BJ (cell line): Measurements from ENCODE around the gene CRY1. TPM values are rescaled to one million over a fixed set of nuclear protein-coding genes. Genes with fewer than 3 reads are reported as not detected.

ENCODE experiments used
- CTCF ChIA-PET: fragments of 350-600 bp; formaldehyde crosslinking; extraction: SDS; loops from one replicate; lab custom pipeline; 2021; ENCODE audit warnings: antibody characterized with exemption, inconsistent platforms; lab: Yijun Ruan, JAX
- POLR2A ChIA-PET: fragments of 300-600 bp; sonication (Branson Sonifier 250); formaldehyde crosslinking; extraction: SDS; loops from one replicate; lab custom pipeline; 2021; ENCODE audit warnings: antibody characterized with exemption; lab: Charles Lee
- DNase-seq: peaks from one replicate; pipeline ENCODE4 v3.0.0-alpha.2; 2011; ENCODE audit warnings: low read depth
- H3K27me3 ChIP-seq: 2 replicates; pipeline ENCODE4 v1.6.0; 2011; ENCODE audit warnings: low read length; ENCODE audit not compliant: control insufficient read depth, insufficient read depth
- H3K36me3 ChIP-seq: 2 replicates; pipeline ENCODE4 v1.5.1; 2011; ENCODE audit warnings: low read length; ENCODE audit not compliant: control insufficient read depth, insufficient read depth
- H3K4me3 ChIP-seq: 2 replicates; pipeline ENCODE4 v1.5.1; 2011; ENCODE audit warnings: low read depth, mild to moderate bottlenecking, control low read depth, low read length
- CTCF ChIP-seq: IDR thresholded peaks from 2 replicates; pipeline ENCODE4 v1.5.1; 2011; ENCODE audit warnings: low read depth, mild to moderate bottlenecking, control low read depth, inconsistent platforms, low read length, moderate library complexity; ENCODE audit not compliant: insufficient read depth
- polyA plus RNA-seq: library from polyadenylated mRNA; depleted of rRNA; stranded (reverse); fragments of >200 nt; gene quantifications from 2 replicates; pipeline ENCODE4 v1.2.3, GENCODE V29; 2011

The CRY1 gene
- polyA plus RNA-seq, 1 experiment = 6.9 TPM

GRCh38 chr12:107025671-107026070 is 67.7 kb downstream of the CRY1 start:
- ChIA-PET CTCF (no interaction called here), POLR2A (no interaction called here)
- H3K36me3 ChIP-seq = no peaks in the 10 kb centered on the region
- no peaks in the 10 kb centered on the region for H3K27me3 ChIP-seq
- no peak overlapping the region for H3K4me3 ChIP-seq
- TF ChIP-seq CTCF = no peak
- DNase-seq = no peak

GRCh38 chr12:107019546-107019945 is 73.8 kb downstream of the CRY1 start:
- Histone ChIP-seq H3K27me3 (no peaks in the 10 kb centered on the region), H3K36me3 (no peaks in the 10 kb centered on the region), H3K4me3 (no peak overlapping the region)
- ChIA-PET CTCF (no interaction called here), POLR2A (no interaction called here)
- DNase-seq = no peak
- TF ChIP-seq CTCF = no peak

- CTCF ChIA-PET = no interaction called here
Measured at GRCh38 chr12:107017042-107017441, 76.3 kb downstream of the CRY1 start.

GRCh38 chr12:107014055-107014454 is 79.3 kb downstream of the CRY1 start:
- CTCF ChIA-PET = interaction anchor here (1.1 to 1.2 kb wide), 2 partner anchors 16 to 91 kb away, joined by 3 to 5 read pairs; no protein-coding TSS in a partner anchor
- POLR2A ChIA-PET = no interaction called here

More at GRCh38 chr12:107017042-107017441, 76.3 kb downstream of the CRY1 start:
- no peak for TF ChIP-seq CTCF
- DNase-seq = no peak
- no peak overlapping the region for H3K4me3 ChIP-seq
- no peaks in the 10 kb centered on the region for H3K27me3 ChIP-seq
- no peaks in the 10 kb centered on the region for H3K36me3 ChIP-seq
- POLR2A ChIA-PET = no interaction called here

GRCh38 chr12:107012736-107013425 is 80.5 kb downstream of the CRY1 start:
- DNase-seq = no peak
- CTCF ChIA-PET = interaction anchor here (1.1 to 1.4 kb wide), 2 partner anchors 18 to 92 kb away, joined by 3 to 5 read pairs; no protein-coding TSS in a partner anchor
- Histone ChIP-seq H3K27me3 (no peaks in the 10 kb centered on the region), H3K36me3 (no peaks in the 10 kb centered on the region), H3K4me3 (no peak overlapping the region)
- POLR2A ChIA-PET = no interaction called here
- no peak for TF ChIP-seq CTCF

More at GRCh38 chr12:107014055-107014454, 79.3 kb downstream of the CRY1 start:
- DNase-seq = no peak
- TF ChIP-seq CTCF = no peak
- H3K27me3 ChIP-seq = no peaks in the 10 kb centered on the region
- H3K4me3 ChIP-seq = no peak overlapping the region
- H3K36me3 ChIP-seq = no peaks in the 10 kb centered on the region
